DLD1 (cell line): Measurements from ENCODE around the gene CNTN5.

ENCODE experiments used
- in situ Hi-C: cut with HindIII; loops from 2 replicates; pipeline ENCODE4 v1.10.0; 2017; ENCODE audit warnings: low sequenced_read_pairs

CNTN5 gene

DNA sequence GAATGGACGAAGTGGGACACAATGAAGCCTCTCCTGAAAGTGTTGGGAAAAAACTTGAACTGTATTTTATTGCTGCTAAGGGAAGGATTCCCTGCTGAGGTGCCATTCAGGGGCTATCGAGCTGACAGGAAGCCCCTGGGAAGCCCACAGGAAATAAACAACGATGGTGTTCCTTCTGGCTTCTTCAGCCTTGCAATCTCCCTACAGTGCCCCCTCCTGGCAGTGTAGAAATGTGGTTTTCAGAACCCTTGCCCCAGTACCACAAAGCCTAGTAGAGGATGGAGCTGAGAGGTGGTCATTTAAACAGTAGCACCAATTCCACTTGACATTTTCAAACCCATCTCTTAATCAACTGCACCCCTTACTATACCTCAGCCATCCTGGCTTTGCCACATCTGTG lies 989.6 kb downstream of the CNTN5 start:
- in situ Hi-C loops, result no loop called here

DNA sequence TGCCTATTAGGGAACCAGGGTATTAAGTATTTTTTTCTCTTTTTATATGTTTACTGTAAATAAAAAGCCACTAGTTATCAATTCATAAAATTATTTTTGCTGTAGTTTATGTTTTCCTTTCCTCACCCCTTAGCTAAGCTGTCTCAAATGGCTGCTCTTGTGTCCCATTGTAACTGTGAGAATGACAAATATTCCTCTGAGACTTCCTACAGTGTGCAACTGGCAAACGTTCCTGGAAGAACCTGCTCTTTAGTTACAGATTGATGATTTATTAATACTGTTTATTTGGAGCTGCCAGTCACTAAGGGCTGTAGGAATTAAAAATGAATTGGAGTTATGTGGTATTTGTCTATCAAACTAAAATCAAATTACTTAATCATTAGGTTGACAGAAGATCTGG lies 990.9 kb downstream of the CNTN5 start:
- in situ Hi-C loops, result no loop called here

DNA sequence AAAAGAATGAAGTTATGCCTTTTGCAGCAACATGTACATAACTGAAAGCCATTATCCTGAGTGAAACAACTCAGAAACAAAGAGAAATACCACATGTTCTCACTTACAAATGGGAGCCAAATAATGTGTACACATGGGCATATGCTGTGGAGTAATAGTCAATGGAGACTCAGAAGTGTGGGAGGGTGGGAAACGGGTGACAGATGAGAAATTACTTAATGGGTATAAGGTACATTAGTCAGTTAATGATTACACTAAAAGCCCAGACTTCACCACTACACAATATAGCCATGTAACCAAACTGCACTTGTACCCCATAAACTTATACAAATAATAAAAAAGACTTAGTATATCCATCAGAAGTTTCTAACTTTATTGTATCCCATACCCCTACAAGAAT lies 992.3 kb downstream of the CNTN5 start:
- in situ Hi-C loops, result no loop called here

DNA sequence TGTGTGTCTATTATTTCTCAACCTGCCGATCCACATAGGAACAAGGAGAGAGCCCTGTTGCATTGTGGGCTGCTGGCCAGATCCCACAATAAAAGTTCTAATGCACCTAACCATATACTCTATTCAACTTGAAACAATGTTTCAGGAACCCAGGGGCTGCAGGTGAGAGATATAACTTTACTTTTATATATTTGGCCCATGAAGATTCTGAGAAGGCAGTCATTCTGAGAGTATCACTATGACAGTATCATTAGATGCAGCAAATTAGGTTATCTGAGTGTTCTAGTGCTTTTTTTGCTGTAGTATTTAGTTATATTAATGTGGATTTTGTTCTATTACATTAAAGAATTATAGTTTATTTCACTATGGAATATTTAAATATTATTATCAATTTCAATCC lies 1011.2 kb downstream of the CNTN5 start:
- in situ Hi-C loops, result no loop called here

DNA sequence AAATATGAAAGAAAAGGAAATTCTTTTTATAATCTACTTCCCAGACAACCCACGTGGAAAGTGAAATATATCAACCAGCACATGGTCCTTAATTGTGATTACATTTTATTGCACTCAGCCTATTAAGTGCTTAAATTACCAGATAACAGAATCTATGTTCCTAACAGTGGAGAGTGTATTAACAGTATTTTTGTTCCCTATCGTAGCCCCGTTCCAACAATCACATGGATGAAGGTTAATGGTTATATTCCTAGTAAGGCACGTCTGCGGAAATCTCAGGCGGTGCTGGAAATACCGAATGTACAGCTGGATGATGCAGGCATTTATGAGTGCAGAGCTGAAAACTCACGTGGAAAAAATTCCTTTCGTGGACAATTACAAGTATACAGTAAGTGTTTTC lies 1040.3 kb downstream of the CNTN5 start:
- in situ Hi-C loops, result no loop called here

DNA sequence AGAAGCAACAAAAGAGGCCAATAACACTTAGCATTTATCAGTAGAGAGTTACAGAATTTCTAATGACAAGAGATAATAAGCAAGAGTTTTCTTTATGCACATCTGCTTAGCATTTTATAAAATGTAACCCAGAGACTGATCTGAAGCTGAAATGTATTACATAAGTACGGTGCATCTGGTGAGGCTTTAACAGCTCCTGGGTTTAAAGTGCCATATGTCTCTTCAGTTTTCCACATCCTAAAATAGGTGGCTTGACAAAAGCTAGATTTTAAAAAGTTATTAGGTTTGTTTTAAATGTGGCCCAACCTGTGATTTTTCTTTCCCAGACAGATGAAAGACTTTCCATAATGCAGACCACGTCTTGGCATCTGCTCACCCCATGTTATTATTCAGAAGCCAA lies 1045.7 kb downstream of the CNTN5 start:
- in situ Hi-C loops, result no loop called here

DNA sequence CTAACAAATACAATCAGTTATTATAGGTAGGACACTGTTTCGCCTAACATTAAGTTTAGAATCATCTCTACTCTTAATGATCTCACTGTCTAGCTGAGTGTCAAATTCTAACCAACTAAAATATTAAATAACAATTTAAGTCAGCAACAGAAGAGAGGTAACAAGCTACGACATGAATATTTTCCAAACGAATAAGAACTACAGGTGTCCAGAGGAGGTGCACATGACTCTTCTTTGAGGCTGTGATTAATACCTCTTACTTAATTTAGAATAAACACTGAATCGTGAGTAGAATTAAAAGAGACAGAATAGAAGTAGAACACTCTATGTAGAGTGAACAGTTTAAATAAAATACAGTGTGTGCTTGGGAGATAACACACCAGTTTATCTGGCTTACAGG lies 1047.4 kb downstream of the CNTN5 start:
- in situ Hi-C loops, result no loop called here

DNA sequence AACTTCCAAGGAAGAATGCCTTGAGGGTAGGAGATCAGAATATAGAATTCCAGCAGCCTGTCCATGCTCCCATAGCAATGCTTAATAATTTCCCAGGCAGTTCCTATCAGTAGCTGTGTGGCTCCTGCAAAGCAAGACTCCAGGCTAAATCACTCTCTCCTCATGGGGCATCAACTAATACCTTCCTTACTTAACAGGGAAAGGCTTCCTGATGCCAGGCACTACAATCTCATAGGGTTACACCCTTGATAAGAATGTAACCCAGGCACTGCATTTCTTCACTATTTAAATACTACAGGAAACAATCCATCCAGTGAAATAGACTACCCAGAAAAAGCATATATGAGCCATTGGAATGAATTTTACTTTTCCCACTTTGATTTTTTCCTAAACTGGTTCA lies 1051.4 kb downstream of the CNTN5 start:
- in situ Hi-C loops, result no loop called here

DNA sequence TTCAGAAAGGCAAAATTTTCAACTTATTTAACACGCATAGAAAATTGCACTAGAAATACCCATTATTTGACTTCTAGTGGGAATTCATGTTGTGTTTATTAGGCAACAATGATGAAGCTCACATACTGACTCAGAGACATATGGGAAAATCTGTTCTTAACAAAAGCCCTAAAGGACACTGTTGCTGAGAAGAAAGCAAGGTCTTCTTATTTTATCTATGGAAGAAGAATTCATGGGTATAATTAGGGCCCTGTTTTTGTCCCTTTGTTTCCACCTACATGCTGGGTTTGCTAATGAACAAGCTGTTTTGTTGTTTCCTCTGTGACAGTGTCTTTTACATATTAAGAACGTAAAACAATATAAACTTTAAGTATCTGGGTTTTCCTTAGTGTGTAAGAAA lies 1059.6 kb downstream of the CNTN5 start:
- in situ Hi-C loops, result no loop called here

DNA sequence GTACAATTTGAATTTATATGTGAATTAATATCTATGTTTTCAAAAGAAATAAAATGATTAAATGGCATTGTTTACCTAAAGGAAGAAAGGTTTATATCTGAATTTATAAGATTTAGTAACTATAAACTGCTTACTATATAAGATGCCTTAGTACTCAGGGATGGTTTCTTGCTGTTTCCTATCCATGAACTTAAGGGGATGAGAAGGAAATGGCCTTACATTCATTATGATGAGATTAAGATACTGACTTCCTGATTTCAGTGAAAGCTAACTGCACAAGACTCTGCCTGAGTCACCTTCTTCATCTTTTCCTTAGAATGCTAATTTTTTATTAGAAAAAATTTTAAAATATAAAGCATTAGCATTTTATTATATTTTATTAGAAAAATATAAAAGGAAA lies 1060.1 kb downstream of the CNTN5 start:
- in situ Hi-C loops, result no loop called here

DNA sequence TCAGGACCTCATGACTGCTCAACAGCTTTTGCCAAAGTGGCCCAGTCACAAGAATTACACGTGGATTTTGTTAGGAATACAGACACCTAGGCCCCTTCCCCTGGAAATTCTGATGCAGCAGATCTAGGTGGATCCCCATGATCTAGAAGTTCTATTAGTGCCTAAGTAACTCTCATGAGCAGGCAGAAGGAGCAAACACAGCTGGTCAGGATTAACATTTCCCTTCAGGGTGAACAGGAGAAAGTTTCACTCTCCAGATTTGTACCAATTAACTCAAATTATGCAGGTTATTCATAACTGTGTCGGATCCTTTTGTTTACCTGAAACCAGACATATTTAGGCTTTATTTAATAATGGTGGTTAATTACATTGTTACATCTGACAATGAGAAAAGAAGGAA lies 1072.9 kb downstream of the CNTN5 start:
- in situ Hi-C loops, result no loop called here

DNA sequence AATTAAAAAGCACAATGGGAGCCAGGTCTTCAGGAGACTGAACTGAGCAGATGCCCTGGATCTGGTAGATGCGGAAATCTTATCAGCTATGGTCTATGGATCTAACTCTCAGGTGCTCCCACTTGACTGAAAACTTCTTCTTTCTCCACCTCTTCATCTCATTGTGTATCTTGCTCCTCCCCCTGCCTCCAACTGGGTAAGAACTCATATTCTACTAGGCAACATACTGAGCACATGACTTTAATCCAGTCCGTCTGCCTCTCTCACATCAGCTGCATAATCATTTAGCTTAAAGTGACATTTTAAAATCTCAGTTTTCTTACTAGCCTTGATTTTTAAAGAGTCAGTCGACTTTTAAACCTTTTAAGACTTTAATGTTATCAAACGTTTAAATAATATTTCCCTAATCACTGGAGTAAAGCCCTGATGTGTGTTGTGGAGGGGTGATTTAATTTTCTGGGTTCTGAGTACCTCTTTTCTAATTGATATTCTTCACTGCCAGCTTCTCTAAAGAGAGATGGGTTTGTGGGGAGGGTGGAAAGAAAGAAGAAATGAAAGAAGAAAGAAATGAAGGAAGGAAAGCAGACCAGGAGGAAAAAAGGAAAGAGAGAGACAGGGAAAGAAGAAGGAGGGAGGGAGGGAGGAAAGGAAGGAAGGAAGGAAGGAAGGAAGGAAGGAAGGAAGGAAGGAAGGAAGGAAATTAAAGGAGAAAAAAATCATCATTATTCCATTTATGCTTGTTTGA lies 1073.5 kb downstream of the CNTN5 start:
- in situ Hi-C loops, result no loop called here

DNA sequence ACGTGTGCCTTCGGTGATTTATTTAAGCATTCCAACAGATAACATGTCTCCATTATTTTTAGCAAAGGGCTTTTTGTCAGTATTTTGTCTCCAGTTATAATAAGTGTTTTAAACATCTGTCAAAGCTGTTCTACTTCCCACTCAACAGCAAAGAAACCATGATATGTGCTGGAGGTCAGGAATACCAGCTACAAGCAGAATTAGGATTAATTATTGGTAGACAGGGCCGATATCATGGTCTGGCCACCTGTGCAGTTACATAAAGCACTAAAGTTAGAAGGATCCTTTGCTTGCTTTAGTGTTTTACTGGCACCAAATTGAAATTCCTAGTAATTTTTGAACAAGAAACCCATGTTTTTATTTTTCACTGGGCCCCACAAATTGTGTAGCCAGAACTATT lies 1075.1 kb downstream of the CNTN5 start:
- in situ Hi-C loops, result no loop called here

DNA sequence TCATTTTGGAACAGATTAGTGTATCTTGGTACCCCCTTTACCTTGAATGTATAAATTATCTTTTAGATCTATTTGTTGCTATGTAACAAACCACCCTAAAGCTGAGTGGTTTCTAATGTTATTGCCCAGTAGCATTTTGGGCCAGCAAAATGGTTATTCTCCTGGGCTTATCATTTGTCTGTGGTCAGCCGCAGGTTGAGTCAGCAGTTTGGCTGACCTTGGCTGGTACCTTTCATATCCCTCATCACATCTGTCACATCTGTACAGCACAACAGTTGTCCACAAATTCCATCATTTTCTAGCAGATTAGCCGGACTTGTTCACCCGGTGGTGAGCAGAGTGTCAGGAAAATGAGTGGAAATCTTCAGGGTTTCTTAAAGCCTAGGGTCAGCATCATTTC lies 1077.8 kb downstream of the CNTN5 start:
- in situ Hi-C loops, result no loop called here

DNA sequence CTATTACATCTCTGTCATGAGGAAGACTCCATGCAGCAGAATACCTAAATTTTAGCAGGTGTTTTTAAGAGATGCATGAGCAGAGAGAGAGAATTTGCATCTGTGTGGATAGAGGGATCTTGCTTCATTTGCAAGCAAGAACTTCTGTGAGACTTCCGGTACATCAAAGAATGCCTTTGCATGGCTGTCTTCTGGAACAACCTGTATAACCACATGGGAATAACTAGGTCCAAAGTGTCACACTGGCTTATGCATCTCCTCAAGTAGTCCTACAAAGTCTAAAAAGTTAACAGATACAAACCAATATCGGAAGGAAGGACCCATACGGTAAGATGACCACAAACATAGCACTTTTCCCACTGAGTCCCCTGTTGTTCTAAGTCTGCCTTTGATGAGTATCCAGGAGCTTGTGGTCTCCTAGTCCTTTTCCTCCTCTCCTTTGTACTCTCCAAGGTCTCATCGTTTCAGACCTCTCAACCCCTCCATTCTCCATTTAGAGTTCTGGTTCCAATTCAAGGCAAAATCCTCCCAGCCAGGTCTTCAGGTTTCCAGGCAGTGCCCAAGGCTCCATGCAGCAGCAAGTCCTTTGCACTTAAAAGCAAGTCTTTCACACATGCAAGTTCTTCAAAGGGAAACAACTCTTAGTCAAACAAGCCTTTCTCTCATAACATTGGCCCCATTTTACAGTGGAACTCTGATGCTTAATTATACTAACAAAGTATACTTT lies 1084.7 kb downstream of the CNTN5 start:
- in situ Hi-C loops, result no loop called here

DNA sequence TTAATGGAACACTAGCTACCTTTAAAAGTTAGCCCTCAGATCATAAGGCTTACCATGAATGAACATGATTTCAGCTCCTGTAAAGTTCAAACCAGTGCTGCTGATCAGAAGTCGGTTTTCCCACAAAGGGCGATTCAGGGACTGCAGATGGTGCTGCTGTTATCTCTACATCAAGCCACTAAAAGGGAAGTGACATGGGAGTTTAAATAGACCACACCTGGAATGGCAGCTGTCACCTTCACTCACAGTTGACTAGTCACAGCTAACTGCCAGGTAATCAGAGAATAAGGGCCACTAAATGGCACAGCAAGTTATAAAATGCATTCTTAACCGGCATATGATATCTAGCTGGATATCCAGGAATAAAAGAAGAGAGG lies 1085.2 kb downstream of the CNTN5 start:
- in situ Hi-C loops, result no loop called here

DNA sequence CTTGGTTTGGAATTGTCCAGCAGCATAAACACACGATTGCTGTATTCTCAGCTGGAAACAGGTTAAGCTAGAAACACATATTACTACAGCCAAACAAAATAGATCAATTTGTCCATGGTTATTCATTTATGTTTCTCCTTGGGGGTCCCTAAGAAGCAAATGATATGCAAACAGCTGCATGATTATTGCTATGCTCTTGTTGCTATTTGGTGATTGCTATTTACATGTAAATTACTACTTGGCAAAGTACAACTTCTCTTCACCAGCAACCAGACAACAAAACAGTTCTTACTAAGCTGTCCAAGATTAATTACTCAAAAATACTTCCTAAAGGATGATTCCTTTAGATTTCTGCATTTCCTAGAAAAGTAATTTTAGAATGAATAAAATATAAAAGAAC lies 1098.4 kb downstream of the CNTN5 start:
- in situ Hi-C loops, result no loop called here

DNA sequence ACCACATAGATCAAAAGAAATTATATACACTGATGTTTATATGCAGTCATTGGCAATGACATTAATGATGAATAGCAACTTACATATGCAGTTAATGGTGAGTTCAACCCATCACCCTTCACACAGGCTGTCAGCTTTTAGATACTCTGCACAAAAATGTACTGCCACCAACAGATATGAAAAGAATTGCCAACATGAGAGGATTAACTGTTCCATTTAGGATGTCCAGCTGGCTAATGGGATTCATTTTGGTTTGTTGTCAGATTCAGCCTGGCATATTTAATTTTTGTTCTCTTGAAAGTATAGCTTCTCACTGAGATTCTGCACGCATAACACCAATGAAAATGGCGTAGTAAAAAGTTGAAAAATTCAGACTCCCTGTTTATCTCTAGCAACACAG lies 1112.4 kb downstream of the CNTN5 start:
- in situ Hi-C loops, result no loop called here

DNA sequence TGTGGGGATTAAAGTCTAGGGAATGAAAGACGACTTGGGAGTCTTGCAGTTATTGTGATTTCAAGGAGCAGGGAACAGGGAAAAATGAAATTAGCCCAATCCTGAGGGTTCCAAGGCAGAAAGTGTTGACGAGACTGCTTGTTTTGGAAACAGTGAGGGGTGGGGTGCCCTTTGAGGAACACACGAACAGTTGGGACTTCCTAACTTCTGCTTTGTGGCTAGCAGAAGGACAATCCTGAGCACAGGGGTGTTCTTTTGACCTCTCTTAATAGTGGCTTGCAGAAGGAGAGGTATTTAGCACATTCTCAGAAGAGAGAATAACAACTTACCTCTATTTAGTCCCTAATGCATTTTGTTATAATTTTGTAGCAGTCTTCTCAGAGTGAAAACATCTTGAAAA lies 1120.5 kb downstream of the CNTN5 start:
- in situ Hi-C loops, result no loop called here

DNA sequence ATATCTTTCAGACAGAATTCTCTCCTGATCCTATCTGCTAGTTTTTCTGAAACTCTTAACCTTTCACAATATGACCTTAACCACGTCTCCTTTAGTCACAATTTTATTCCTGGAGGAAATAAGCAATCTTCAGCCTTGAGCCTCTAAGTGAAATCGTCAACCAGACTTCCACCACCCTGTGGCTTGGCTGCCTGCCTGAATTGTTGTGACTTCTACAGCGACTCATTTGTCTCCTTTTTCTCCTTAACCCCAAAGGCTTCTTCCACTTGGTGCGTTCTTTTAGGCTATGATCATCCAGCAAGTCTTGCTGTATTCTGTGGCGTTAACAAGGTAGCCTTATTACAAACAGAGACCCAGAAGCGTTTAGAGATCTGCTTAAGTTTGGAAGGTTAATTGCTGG lies 1131.2 kb downstream of the CNTN5 start:
- in situ Hi-C loops, result no loop called here

DNA sequence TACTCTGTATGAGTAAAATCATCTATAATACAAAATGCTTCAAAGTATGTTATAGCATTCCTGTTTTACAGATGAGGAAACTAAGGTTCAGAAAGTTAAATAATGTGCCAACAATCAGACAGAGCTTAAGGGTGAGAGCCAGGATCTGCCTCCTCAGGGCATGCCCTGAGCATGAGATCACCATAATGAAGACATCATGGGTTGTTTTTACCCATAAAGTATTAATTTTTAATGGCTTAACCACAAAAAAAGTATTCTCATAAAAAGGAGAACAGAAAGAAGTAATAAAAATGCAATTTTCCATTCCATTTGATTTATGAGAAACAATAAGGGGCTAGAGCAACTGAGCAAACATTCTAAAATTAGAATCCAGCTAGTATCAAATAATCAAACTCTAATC lies 1132.0 kb downstream of the CNTN5 start:
- in situ Hi-C loops, result no loop called here

DNA sequence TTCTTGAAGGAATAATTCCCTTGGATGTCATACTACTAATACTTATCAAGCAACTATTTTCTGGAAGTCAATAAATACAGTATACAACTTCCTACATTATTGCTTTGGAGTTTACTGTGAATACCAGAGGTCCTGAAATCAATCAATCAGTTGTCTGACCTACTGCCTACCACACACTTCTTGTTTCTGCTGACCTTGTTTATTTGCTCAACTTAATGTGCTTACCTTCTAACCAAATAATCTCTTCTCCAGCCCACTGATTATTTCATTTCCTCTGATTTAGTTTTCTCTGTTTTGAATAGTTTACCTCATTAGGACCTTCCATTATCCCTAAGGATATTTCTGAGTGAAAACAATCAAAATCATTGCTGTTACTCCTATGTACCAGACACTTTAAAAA lies 1142.7 kb downstream of the CNTN5 start:
- in situ Hi-C loops, result no loop called here

DNA sequence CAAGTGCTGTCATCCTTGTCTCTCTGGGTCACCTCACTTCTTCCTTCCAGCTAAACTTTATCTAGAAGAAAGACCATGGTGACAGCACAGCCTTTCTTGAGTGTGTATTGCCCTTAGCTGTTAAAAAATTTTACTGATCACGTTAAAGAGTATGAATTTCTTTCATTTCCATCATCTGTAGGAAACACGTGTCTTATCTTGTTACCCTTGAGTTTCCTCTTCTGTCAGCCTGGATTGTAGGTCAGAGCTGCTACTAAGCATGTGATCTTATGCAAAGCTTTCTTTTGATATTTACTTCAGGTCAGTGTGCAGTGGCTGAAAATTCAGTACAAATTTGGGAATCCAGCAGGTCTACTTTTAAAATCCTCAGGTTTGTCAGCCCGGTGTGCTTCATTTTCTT lies 1154.1 kb downstream of the CNTN5 start:
- in situ Hi-C loops, result no loop called here
